MCF 10A (cell line): Measurements from ENCODE around the gene DHRS1. TPM values are rescaled to one million over a fixed set of nuclear protein-coding genes. Genes with fewer than 3 reads are reported as not detected.

Experiments used
- BruUV-seq: library from RNA; stranded (reverse); fragments of 400-500 nt; replicated peaks from 2 replicates; lab custom pipeline; 2021; lab: Mats Ljungman, UMichigan
- CTCF ChIA-PET: fragments of 300-600 bp; sonication (Branson Sonifier 250); formaldehyde crosslinking; extraction: SDS; loops from one replicate; lab custom pipeline; 2021; ENCODE audit warnings: antibody characterized with exemption, inconsistent platforms; lab: Yijun Ruan, JAX
- POLR2A ChIA-PET: fragments of 300-600, 350-650 bp; sonication (Branson Sonifier 250); formaldehyde crosslinking; extraction: SDS; loops from one replicate; lab custom pipeline; 2020; ENCODE audit warnings: antibody characterized with exemption, inconsistent platforms; lab: Yijun Ruan, JAX
- DNase-seq: peaks from one replicate; pipeline ENCODE4 v3.0.0-alpha.2; 2018; ENCODE audit not compliant: unreplicated experiment
- H3K27ac Mint-ChIP-seq: one replicate; pipeline ENCODE4 v1.8.0; 2022; ENCODE audit warnings: mild to moderate bottlenecking, low read depth, mixed read lengths; ENCODE audit not compliant: unreplicated experiment
- H3K27me3 Mint-ChIP-seq: one replicate; pipeline ENCODE4 v1.8.0; 2022; ENCODE audit warnings: mixed read lengths; ENCODE audit not compliant: insufficient read depth, unreplicated experiment
- H3K36me3 Mint-ChIP-seq: one replicate; pipeline ENCODE4 v1.8.0; 2022; ENCODE audit warnings: mild to moderate bottlenecking, moderate library complexity, mixed read lengths; ENCODE audit not compliant: insufficient read depth, unreplicated experiment
- H3K4me1 Mint-ChIP-seq: one replicate; pipeline ENCODE4 v1.8.0; 2022; ENCODE audit warnings: mixed read lengths; ENCODE audit not compliant: insufficient read depth, unreplicated experiment
- H3K4me3 Mint-ChIP-seq: one replicate; pipeline ENCODE4 v1.8.0; 2022; ENCODE audit warnings: mild to moderate bottlenecking, moderate library complexity, mixed read lengths; ENCODE audit not compliant: unreplicated experiment
- H3K9me3 Mint-ChIP-seq: one replicate; pipeline ENCODE4 v1.8.0; 2022; ENCODE audit warnings: mixed read lengths; ENCODE audit not compliant: unreplicated experiment
- CTCF ChIP-seq: fragments of 200-600 bp; IDR thresholded peaks from one replicate; pipeline ENCODE4 v1.8.0; 2022; ENCODE audit warnings: antibody characterized with exemption, mild to moderate bottlenecking; ENCODE audit not compliant: unreplicated experiment
- intact Hi-C: fragments of 100-400 bp; cut with micrococcal nuclease; formaldehyde crosslinking; loops from 2 replicates; pipeline ENCODE4 v1.14.1; 2022
- total RNA-seq: library from RNA; stranded (reverse); gene quantifications from 2 replicates; pipeline ENCODE4 v1.2.3, GENCODE V29; 2022

Gene DHRS1
- total RNA-seq, 1 experiment from 2014 or later: 29.7 TPM

GRCh38 chr14:24269368-24269767 lies 30.2 kb downstream of the DHRS1 start:
- ChIA-PET CTCF (interaction anchor here (0.6 to 32.3 kb wide), 7 partner anchors 22 to 712 kb away, joined by 3 to 457 read pairs (median 4); partner anchors contain the start of genes CIDEB, DHRS1, LTB4R2 and NOP9), POLR2A (interaction anchor here (0.8 to 9.5 kb wide), 7 partner anchors 12 to 122 kb away, joined by 4 to 146 read pairs (median 22); partner anchors contain the start of genes CHMP4A, DHRS1, LTB4R2 and NOP9)
- no peak for TF ChIP-seq CTCF
- Mint-ChIP-seq H3K4me1 (peaks cover 49% of the 10 kb centered on the region), H3K4me3 (peak overlapping the region; percentile 24), H3K27me3 (no peaks in the 10 kb centered on the region), H3K36me3 (peaks cover 24% of the 10 kb centered on the region), H3K27ac (no peak overlapping the region), H3K9me3 (no peaks in the 10 kb centered on the region)
- DNase-seq: no peak
- no TSS peak for BruUV-seq
- intact Hi-C loops: no loop called here

GRCh38 chr14:24268225-24268624 lies 31.4 kb downstream of the DHRS1 start:
- no peak overlapping the region for H3K27ac Mint-ChIP-seq
- intact Hi-C loops: no loop called here

DNA sequence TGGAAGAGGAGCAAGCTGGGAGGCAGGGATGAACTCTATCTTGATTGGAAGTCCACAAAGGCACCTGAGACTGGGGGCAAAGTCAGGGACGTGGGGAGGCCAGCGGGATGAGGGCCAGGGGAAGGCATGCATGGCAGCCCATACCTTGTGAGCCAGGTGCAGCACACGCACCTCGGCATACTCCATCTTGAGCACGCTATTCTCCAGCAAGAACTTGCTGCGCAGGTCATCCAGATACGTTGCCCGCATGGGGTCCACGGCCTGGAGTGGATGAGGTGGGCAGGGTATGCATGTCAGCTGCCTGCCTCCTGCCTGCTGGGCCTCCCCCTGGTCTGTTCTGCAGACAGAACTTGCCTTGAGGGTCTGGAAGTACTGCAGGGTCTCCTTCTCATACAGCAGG lies 32.1 kb downstream of the DHRS1 start:
- no peak overlapping the region for H3K4me3 Mint-ChIP-seq
- peaks cover 44% of the 10 kb centered on the region for H3K4me1 Mint-ChIP-seq
- ChIA-PET POLR2A (interaction anchor here (1.2 to 9.2 kb wide), 3 partner anchors 15 to 30 kb away, joined by 3 to 115 read pairs (median 62); partner anchors contain the start of genes DHRS1 and NOP9), CTCF (interaction anchor here (0.6 to 32.3 kb wide), 5 partner anchors 24 to 1986 kb away, joined by 4 to 457 read pairs (median 43); partner anchors contain the start of genes CIDEB, DHRS1, LTB4R2 and NOP9)
- intact Hi-C loops: no loop called here
- H3K36me3 Mint-ChIP-seq: peaks cover 22% of the 10 kb centered on the region
- H3K27ac Mint-ChIP-seq: no peak overlapping the region
- no peak for TF ChIP-seq CTCF
- H3K27me3 Mint-ChIP-seq: no peaks in the 10 kb centered on the region
- H3K9me3 Mint-ChIP-seq: no peaks in the 10 kb centered on the region
- DNase-seq: no peak
- BruUV-seq: no TSS peak

More at GRCh38 chr14:24268225-24268624, 31.4 kb downstream of the DHRS1 start:
- Mint-ChIP-seq H3K4me1 (peaks cover 44% of the 10 kb centered on the region), H3K4me3 (no peak overlapping the region), H3K27me3 (no peaks in the 10 kb centered on the region), H3K36me3 (peaks cover 24% of the 10 kb centered on the region), H3K9me3 (no peaks in the 10 kb centered on the region)
- no TSS peak for BruUV-seq
- ChIA-PET POLR2A (interaction anchor here (1.2 to 9.5 kb wide), 4 partner anchors 15 to 32 kb away, joined by 3 to 146 read pairs (median 128); partner anchors contain the start of genes DHRS1, NOP9 and TINF2), CTCF (interaction anchor here (1.2 to 32.3 kb wide), 5 partner anchors 22 to 39 kb away, joined by 4 to 457 read pairs (median 43); partner anchors contain the start of genes CIDEB, DHRS1, LTB4R2 and NOP9)
- no peak for DNase-seq
- TF ChIP-seq CTCF: no peak
